PC-9 (cell line): ENCODE measurements around the gene DUOXA1. TPM values are rescaled to one million over a fixed set of nuclear protein-coding genes. Genes with fewer than 3 reads are reported as not detected.

Experiments
- BruUV-seq: library from RNA; stranded (reverse); fragments of 400-500 nt; replicated peaks from 2 replicates; lab custom pipeline; 2021; lab: Mats Ljungman, UMichigan
- CTCF ChIA-PET: fragments of 300-600 bp; sonication (Branson Sonifier 250); formaldehyde crosslinking; loops from one replicate; lab custom pipeline; 2022; ENCODE audit warnings: antibody characterized with exemption; lab: Charles Lee
- POLR2A ChIA-PET: fragments of 300-600 bp; sonication (Branson Sonifier 250); formaldehyde crosslinking; loops from one replicate; lab custom pipeline; 2022; ENCODE audit warnings: antibody characterized with exemption; ENCODE audit not compliant: unreplicated experiment; lab: Charles Lee
- DNase-seq, 2 experiments: peaks; one replicate each; pipeline versions ENCODE4 v3.0.0 to v3.0.0-alpha.2; 2015 to 2022; ENCODE audit warnings: mixed read lengths in 1 of 2
- H2AFZ ChIP-seq: fragments of 200-600 bp; sonication (generic); 2 replicates; pipeline ENCODE4 v1.8.1; 2017; ENCODE audit warnings: antibody characterized with exemption
- H3F3A ChIP-seq: fragments of 200-600 bp; sonication (generic); 2 replicates; pipeline ENCODE4 v1.8.1; 2017; ENCODE audit warnings: antibody characterized with exemption, mild to moderate bottlenecking, low read depth; ENCODE audit not compliant: insufficient read depth
- H3K27ac ChIP-seq: fragments of 200-600 bp; sonication (generic); 2 replicates; pipeline ENCODE4 v1.6.1; 2016; ENCODE audit warnings: mixed run types
- H3K27me3 ChIP-seq: fragments of 200-600 bp; sonication (generic); 2 replicates; pipeline ENCODE4 v1.6.1; 2016; ENCODE audit warnings: low read depth, mixed run types; ENCODE audit not compliant: insufficient read depth
- H3K36me3 ChIP-seq: fragments of 200-600 bp; sonication (generic); 2 replicates; pipeline ENCODE4 v1.6.1; 2016; ENCODE audit warnings: low read depth, mixed run types
- H3K4me1 ChIP-seq: fragments of 200-600 bp; sonication (generic); replicated peaks from 2 replicates; pipeline ENCODE4 v1.6.1; 2016; ENCODE audit warnings: mixed run types; ENCODE audit not compliant: insufficient read depth
- H3K4me2 ChIP-seq: fragments of 200-600 bp; sonication (generic); 2 replicates; pipeline ENCODE4 v1.6.1; 2017; ENCODE audit warnings: mixed run types
- H3K4me3 ChIP-seq: fragments of 200-600 bp; sonication (generic); 2 replicates; pipeline ENCODE4 v1.6.1; 2016; ENCODE audit warnings: mixed run types
- H3K79me2 ChIP-seq: fragments of 200-600 bp; sonication (generic); 2 replicates; pipeline ENCODE4 v1.6.1; 2017; ENCODE audit warnings: low read depth, mixed run types
- H3K9me2 ChIP-seq: fragments of 200-600 bp; sonication (generic); 2 replicates; pipeline ENCODE4 v1.8.1; 2017; ENCODE audit warnings: mild to moderate bottlenecking; ENCODE audit not compliant: insufficient read depth
- H3K9me3 ChIP-seq: fragments of 200-600 bp; sonication (generic); 2 replicates; pipeline ENCODE4 v1.8.1; 2016; ENCODE audit warnings: low read depth; ENCODE audit not compliant: insufficient read depth
- H4K20me1 ChIP-seq: fragments of 200-600 bp; sonication (generic); 2 replicates; pipeline ENCODE4 v1.8.1; 2017; ENCODE audit not compliant: insufficient read depth
- EZH2 ChIP-seq: fragments of 200-600 bp; sonication (generic); IDR thresholded peaks from 2 replicates; pipeline ENCODE4 v1.8.0; 2017; ENCODE audit warnings: antibody characterized with exemption, low read depth
- intact Hi-C: fragments of 100-400 bp; cut with micrococcal nuclease; formaldehyde crosslinking; loops from one replicate; pipeline ENCODE4 v1.10.0; 2022; ENCODE audit not compliant: unreplicated experiment
- total RNA-seq: library from RNA; stranded (reverse); gene quantifications from 2 replicates; pipeline ENCODE4 v1.2.3, GENCODE V29; 2021
- TF ChIP-seq, protein P1 (sequence below): fragments of 200-600 bp; sonication (generic); conservative IDR thresholded peaks from 2 replicates; pipeline ENCODE4 v1.6.1; 2017; ENCODE audit warnings: mixed run types, antibody characterized with exemption, mild to moderate bottlenecking, moderate library complexity

Gene DUOXA1
- total RNA-seq, 1 experiment from 2014 or later = 0.33 TPM

DNA sequence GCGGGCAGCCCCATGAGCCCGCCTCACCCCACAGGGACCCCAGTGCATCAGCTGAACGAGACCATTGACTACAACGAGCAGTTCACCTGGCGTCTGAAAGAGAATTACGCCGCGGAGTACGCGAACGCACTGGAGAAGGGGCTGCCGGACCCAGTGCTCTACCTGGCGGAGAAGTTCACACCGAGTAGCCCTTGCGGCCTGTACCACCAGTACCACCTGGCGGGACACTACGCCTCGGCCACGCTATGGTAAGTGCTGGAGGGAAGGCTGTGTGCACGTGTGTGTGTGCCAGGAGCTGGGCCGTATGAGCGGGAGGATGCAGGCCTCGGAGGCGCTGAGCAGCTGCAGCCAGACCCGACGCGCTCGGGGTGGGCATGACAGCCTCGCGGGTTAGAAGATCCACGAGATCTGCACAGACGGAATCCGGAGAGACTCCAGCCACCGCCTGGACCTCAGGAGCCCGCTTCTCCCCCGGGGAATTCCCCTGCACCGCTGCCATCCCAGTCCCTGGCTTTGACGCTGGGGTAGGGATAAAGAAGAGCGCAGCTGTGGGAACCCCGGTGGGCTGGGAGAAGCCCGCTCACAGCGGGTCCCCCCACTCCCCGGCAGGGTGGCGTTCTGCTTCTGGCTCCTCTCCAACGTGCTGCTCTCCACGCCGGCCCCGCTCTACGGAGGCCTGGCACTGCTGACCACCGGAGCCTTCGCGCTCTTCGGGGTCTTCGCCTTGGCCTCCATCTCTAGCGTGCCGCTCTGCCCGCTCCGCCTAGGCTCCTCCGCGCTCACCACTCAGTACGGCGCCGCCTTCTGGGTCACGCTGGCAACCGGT lies 13.0 kb downstream of the DUOXA1 start:
- CTCF ChIA-PET = no interaction called here
- Histone ChIP-seq H3K27ac (no peak overlapping the region), H3K4me2 (no peak overlapping the region), H3K4me3 (no peak overlapping the region), H4K20me1 (no peaks in the 10 kb centered on the region), H3K36me3 (no peaks in the 10 kb centered on the region), H3K27me3 (peaks cover 3% of the 10 kb centered on the region; the same call in 1 of the 2 replicates), H3F3A (no peaks in the 10 kb centered on the region), H3K4me1 (peaks cover 4% of the 10 kb centered on the region; the same call in 1 of the 2 replicates), H2AFZ (no peak overlapping the region), H3K79me2 (no peaks in the 10 kb centered on the region), H3K9me2 (no peaks in the 10 kb centered on the region), H3K9me3 (no peaks in the 10 kb centered on the region)
- TF ChIP-seq, protein P1, sequence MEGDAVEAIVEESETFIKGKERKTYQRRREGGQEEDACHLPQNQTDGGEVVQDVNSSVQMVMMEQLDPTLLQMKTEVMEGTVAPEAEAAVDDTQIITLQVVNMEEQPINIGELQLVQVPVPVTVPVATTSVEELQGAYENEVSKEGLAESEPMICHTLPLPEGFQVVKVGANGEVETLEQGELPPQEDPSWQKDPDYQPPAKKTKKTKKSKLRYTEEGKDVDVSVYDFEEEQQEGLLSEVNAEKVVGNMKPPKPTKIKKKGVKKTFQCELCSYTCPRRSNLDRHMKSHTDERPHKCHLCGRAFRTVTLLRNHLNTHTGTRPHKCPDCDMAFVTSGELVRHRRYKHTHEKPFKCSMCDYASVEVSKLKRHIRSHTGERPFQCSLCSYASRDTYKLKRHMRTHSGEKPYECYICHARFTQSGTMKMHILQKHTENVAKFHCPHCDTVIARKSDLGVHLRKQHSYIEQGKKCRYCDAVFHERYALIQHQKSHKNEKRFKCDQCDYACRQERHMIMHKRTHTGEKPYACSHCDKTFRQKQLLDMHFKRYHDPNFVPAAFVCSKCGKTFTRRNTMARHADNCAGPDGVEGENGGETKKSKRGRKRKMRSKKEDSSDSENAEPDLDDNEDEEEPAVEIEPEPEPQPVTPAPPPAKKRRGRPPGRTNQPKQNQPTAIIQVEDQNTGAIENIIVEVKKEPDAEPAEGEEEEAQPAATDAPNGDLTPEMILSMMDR = no peak
- no peak for TF ChIP-seq EZH2
- DNase-seq = no peak
- intact Hi-C loops = loop anchor here (5.0 kb wide), 1 partner anchor 144 kb away; no protein-coding TSS in a partner anchor
- no TSS peak for BruUV-seq
- POLR2A ChIA-PET = no interaction called here

DNA sequence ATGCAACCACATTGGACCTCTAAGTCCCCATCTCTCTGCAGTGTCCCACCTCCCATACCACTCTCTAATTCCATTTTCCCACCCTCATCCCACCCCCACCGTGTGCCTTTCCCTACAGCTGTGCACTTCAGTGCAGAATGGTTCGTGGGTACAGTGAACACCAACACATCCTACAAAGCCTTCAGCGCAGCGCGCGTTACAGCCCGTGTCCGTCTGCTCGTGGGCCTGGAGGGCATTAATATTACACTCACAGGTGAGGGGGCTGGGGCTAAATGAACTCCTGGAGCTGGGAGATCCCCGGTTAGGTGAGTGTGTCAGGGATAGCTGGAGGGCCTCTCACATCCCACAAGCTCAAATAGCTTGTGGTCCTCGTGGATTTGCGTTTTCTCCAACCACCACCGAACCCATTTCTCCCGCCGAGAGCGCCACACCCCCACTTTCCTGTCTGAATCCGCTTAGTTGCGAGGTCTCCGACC lies 13.6 kb downstream of the DUOXA1 start:
- Histone ChIP-seq H3K27me3 (peaks cover 3% of the 10 kb centered on the region; the same call in 1 of the 2 replicates), H3K9me2 (no peaks in the 10 kb centered on the region), H3K36me3 (no peaks in the 10 kb centered on the region), H3K4me3 (no peak overlapping the region), H3F3A (no peaks in the 10 kb centered on the region), H3K4me1 (no peaks in the 10 kb centered on the region), H4K20me1 (no peaks in the 10 kb centered on the region), H3K4me2 (no peak overlapping the region), H3K79me2 (no peaks in the 10 kb centered on the region), H3K27ac (no peak overlapping the region), H3K9me3 (no peaks in the 10 kb centered on the region), H2AFZ (no peak overlapping the region)
- CTCF ChIA-PET = interaction anchor here (0.6 kb wide), 1 partner anchor 563 kb away, joined by 4 read pairs; no protein-coding TSS in a partner anchor
- no peak for DNase-seq
- no peak for TF ChIP-seq EZH2
- TF ChIP-seq, protein P1 = no peak
- POLR2A ChIA-PET = no interaction called here
- intact Hi-C loops = loop anchor here (5.0 kb wide), 1 partner anchor 144 kb away; no protein-coding TSS in a partner anchor
- BruUV-seq = no TSS peak

DNA sequence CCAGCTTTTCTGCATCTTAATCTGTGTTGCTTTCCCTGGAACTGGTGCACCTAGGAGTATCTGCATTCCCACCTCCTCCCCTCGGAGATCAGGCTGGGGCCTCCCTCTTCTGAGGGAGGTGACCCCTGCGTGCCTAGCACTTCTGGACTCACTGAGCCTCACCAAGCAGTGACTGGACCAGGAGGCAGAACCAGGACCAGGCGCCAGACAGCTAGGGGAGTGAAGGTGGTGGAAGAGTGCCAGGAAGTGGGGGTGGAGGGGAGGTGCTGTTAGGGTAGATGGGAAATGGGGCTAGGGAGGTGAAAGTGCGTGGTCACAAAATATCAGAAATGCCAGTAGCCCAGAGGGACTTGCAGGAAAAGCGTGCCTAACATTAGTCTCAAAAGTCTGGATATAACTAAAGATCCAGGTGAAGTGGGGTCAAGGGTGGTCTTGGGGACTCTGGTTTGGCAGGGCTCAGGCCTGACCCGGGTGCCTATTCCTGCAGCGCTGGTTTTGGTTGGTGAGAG lies 14.3 kb downstream of the DUOXA1 start:
- no TSS peak for BruUV-seq
- H3K27me3 ChIP-seq = peaks cover 3% of the 10 kb centered on the region; the same call in 1 of the 2 replicates
- POLR2A ChIA-PET = no interaction called here
- no peaks in the 10 kb centered on the region for H3K4me1 ChIP-seq
- no peaks in the 10 kb centered on the region for H3F3A ChIP-seq
- no peaks in the 10 kb centered on the region for H4K20me1 ChIP-seq
- no peaks in the 10 kb centered on the region for H3K79me2 ChIP-seq
- H3K4me2 ChIP-seq = no peak overlapping the region
- intact Hi-C loops = loop anchor here (5.0 kb wide), 1 partner anchor 143 kb away; no protein-coding TSS in a partner anchor
- no peak overlapping the region for H3K4me3 ChIP-seq
- H3K9me2 ChIP-seq = no peaks in the 10 kb centered on the region
- H3K9me3 ChIP-seq = no peaks in the 10 kb centered on the region
- CTCF ChIA-PET = no interaction called here
- TF ChIP-seq EZH2 = no peak
- TF ChIP-seq, protein P1 = no peak
- no peak overlapping the region for H3K27ac ChIP-seq
- DNase-seq = no peak
- H3K36me3 ChIP-seq = no peaks in the 10 kb centered on the region
- no peak overlapping the region for H2AFZ ChIP-seq
